Fibroblast of the aortic adventitia (primary cell): Measurements from ENCODE around the gene FBP1. TPM values are rescaled to one million over a fixed set of nuclear protein-coding genes. Genes with fewer than 3 reads are reported as not detected.

Experiments used
- DNase-seq: peaks from one replicate; pipeline ENCODE4 v3.0.0-alpha.2; 2010; ENCODE audit warnings: low read depth
- H3K4me3 ChIP-seq: 2 replicates; pipeline ENCODE4 v1.5.1; 2011; ENCODE audit warnings: low read depth, mild to moderate bottlenecking, control low read depth, low read length, moderate library complexity
- total RNA-seq: library from RNA; depleted of rRNA; stranded (reverse); fragments of >200 nt; gene quantifications from 2 replicates; pipeline ENCODE4 v1.2.3, GENCODE V29; 2012; ENCODE audit warnings: low replicate concordance
- TF ChIP-seq, protein P1 (sequence below): IDR thresholded peaks from 2 replicates; pipeline ENCODE4 v1.5.1; 2011; ENCODE audit warnings: mild to moderate bottlenecking, low read length, control low read depth, inconsistent platforms; ENCODE audit not compliant: insufficient read depth

FBP1 gene
- total RNA-seq, 1 donor: not detected

DNA sequence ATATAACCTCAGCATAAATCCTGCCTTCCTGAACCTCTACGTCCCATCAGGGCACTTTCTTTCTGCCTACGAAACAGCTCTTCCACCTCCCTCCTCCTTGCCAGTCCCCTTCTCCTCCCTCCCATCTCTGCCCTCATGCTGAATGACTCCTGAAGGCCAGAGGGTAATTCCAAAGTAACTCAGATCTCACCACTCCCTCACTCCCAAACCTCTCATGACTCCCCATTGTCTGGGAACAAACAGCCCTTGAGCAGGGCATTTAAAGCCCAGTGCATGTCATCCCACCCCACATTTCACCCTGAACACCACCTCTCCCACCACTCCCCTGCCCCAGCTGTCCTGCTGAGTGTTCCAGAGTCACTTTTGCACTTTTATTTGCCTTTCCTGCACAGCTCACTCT, 8.9 kb upstream of the FBP1 start:
- TF ChIP-seq, protein P1, sequence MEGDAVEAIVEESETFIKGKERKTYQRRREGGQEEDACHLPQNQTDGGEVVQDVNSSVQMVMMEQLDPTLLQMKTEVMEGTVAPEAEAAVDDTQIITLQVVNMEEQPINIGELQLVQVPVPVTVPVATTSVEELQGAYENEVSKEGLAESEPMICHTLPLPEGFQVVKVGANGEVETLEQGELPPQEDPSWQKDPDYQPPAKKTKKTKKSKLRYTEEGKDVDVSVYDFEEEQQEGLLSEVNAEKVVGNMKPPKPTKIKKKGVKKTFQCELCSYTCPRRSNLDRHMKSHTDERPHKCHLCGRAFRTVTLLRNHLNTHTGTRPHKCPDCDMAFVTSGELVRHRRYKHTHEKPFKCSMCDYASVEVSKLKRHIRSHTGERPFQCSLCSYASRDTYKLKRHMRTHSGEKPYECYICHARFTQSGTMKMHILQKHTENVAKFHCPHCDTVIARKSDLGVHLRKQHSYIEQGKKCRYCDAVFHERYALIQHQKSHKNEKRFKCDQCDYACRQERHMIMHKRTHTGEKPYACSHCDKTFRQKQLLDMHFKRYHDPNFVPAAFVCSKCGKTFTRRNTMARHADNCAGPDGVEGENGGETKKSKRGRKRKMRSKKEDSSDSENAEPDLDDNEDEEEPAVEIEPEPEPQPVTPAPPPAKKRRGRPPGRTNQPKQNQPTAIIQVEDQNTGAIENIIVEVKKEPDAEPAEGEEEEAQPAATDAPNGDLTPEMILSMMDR: no peak
- H3K4me3 ChIP-seq: no peak overlapping the region
- no peak for DNase-seq

DNA sequence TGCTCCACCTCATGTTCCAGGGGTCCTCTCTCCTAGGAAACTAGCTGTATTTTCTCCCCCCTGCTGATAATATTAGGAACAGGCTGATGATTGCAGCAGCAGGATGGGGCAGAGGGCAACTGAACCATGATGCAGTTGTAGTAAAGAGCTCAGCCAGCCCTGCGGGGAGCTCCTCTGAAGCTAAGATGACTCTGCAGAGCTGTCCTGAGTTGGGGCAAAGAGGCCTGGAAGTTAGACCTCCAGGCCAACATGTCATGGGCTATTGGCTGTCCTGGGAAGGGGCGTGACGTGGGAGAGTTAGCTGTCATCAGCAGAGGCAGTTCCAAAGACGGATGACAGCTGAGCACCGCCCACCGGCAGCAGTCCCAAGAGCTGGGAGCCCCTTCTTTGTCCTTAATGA, 6.6 kb upstream of the FBP1 start:
- TF ChIP-seq, protein P1: no peak
- no peak for DNase-seq
- no peak overlapping the region for H3K4me3 ChIP-seq

DNA sequence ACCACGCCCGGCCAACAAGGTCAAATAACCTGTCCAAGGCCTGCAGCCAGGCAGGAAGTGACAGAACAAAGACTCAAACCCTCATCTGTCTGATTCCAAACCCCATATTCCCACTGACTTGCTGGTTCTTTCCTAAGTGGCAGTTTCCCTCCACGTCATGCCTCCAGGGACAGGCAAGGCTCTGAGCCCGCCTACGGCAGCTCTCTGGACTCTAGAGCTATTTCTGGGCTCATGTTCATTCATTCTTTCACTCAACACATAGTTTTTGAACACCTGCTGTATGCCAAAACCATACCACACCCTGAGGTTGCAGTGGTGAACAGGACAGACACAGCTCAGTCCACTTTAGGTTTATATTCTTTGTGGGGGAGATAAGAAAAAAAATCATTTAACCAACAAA, 5.2 kb upstream of the FBP1 start:
- peak; percentile 22 for DNase-seq
- TF ChIP-seq, protein P1: no peak
- H3K4me3 ChIP-seq: no peak overlapping the region

DNA sequence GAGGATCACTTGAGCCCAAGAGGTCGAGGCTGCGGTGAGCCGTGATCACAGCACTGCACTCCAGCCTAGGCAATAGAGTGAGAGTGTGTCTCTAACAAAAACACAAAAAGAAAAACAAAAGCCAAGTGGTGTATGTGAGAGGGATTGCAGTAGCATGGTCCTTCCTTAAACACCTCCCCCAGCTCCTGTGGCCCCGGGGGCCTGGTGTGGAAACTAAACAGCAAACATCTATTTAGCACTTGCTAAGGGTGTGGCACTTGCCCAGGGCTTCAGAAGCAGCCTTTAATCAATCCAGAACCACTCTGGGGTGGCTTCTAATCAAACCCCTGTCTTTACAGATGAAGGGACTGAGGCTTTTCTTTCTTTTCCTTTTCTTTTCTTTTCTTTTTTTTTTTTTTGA, 4.4 kb upstream of the FBP1 start:
- no peak overlapping the region for H3K4me3 ChIP-seq
- TF ChIP-seq, protein P1: no peak
- DNase-seq: no peak

DNA sequence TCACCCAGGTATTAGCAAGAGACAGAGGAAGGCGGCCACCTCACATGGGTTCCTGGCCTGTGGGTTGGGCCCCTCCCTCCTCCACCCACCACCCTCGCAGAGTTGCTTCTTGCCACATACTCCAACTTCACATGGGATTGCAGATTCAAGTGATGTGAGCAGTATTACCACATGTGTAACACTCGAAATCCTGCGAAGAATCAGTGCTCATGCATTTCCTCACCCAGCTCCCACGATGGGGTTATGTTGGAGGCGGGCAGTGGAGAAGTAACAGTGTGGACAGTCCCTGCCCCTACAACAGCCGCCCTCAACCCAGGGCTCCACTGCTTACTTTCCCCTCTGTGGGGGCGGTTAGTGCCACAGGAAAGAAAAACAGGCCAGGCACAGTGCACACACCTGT, 3.9 kb upstream of the FBP1 start:
- no peak for DNase-seq
- no peak overlapping the region for H3K4me3 ChIP-seq
- TF ChIP-seq, protein P1: no peak

DNA sequence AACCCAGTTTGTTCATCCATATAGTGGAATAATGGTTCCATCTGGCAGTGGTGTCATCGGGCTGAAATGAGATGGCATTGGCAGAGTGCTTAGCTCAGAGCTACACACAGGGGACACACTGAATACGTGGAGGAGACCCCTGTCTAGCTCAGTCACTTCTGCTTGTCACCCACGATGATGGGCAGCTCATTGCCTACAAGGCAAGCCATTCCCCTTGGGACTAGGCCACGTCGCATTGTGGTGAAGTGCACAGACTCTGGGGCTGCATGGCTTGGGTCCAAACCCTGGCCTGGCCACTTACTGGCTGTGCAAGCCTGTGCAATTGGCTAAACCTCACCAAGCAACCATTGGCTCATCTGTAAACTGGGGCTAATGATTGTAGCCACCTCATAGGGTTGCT, 3.2 kb upstream of the FBP1 start:
- no peak overlapping the region for H3K4me3 ChIP-seq
- TF ChIP-seq, protein P1: no peak
- DNase-seq: no peak

DNA sequence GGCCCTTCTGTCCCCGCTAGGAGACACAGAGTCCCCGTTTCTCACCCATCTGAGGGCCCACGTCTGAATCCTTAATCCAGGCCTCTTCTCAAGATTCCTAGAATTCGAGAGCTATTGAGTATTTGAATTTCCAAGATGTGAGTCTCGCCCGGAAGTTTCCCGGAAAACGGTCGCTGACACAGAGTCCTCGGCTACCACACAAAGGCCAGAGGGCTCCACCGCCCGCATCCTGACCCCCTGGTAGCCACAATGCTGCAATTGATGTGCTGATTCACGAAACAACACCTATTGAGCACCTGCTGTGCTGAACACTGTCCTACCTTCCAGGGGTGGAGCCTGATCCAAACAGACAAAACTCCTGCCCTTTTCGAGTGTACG, 670 bp upstream of the FBP1 start:
- no peak for DNase-seq
- TF ChIP-seq, protein P1: no peak
- no peak overlapping the region for H3K4me3 ChIP-seq
